Heart right ventricle (tissue), 16 donors: Measurements from ENCODE around the gene TBC1D14. TPM values are rescaled to one million over a fixed set of nuclear protein-coding genes. Genes with fewer than 3 reads are reported as not detected.

ENCODE experiments used
- ATAC-seq, 8 donors: fragments of 200-7000 bp; cut with Tn5 transposase; one replicate each; pipeline ENCODE4 v1.9.1; 2020; ENCODE audit warnings: mild to moderate bottlenecking in 8 of 8, moderate library complexity in 8 of 8, moderate number of reproducible peaks in 1 of 8
- DNase-seq, 2 donors: peaks; one replicate each; pipeline ENCODE4 v3.0.0-alpha.2; 2020
- H3K27ac ChIP-seq, 10 donors: fragments of 200-600 bp; sonication (generic) in 2 of 10; one replicate each; pipeline versions ENCODE4 v1.5.0 to v1.8.0; 2020 to 2022; ENCODE audit warnings: mild to moderate bottlenecking in 3 of 10
- H3K27me3 ChIP-seq, 7 donors: fragments of 200-600 bp; one replicate each; pipeline ENCODE4 v1.8.0; 2021 to 2022; ENCODE audit warnings: mild to moderate bottlenecking in 2 of 7
- H3K36me3 ChIP-seq, 9 donors: fragments of 200-600 bp; sonication (generic) in 1 of 9; one replicate each; pipeline versions ENCODE4 v1.5.0 to v1.8.0; 2020 to 2022; ENCODE audit warnings: mild to moderate bottlenecking in 2 of 9
- H3K4me1 ChIP-seq, 9 donors: fragments of 200-600 bp; sonication (generic) in 1 of 9; one replicate each; pipeline versions ENCODE4 v1.5.0 to v1.8.0; 2020 to 2022; ENCODE audit warnings: mild to moderate bottlenecking in 4 of 9
- H3K4me3 ChIP-seq, 10 donors: fragments of 200-600 bp; sonication (generic) in 2 of 10; one replicate each; pipeline versions ENCODE4 v1.5.0 to v1.8.0; 2020 to 2022; ENCODE audit warnings: mild to moderate bottlenecking in 7 of 10, moderate library complexity in 2 of 10
- H3K9me3 ChIP-seq, 11 donors: fragments of 200-600 bp in 10 of 11; sonication (generic) in 2 of 11; one replicate each; pipeline versions ENCODE4 v1.5.0 to v1.8.0; 2013 to 2022; ENCODE audit warnings: mild to moderate bottlenecking in 2 of 11, control low read depth in 1 of 11, moderate library complexity in 1 of 11
- CTCF ChIP-seq, 9 donors: fragments of 200-600 bp; sonication (generic) in 2 of 9; IDR thresholded peaks; one replicate each; pipeline versions ENCODE4 v1.5.0 to v1.8.0; 2021 to 2022; ENCODE audit warnings: antibody characterized with exemption in 9 of 9, mild to moderate bottlenecking in 5 of 9, moderate library complexity in 1 of 9
- WGBS, 2 donors: extraction: QIAGEN DNeasy Blood & Tissue Kit; methylation state at CpG; one replicate each; pipeline ENCODE4 v1.1.7; 2013; ENCODE audit warnings: inconsistent platforms in 1 of 2; 5-methylcytosine and 5-hydroxymethylcytosine counted together
- intact Hi-C, 10 donors: fragments of 100-400 bp; cut with DNase I; formaldehyde crosslinking; loops; one replicate each; pipeline versions ENCODE4 v1.11.1 to v1.14.2; 2022
- polyA plus RNA-seq, 2 donors: library from polyadenylated mRNA; stranded (reverse); fragments of 200-250 nt; gene quantifications; one replicate each; pipeline ENCODE4 v1.2.3, GENCODE V29; 2013
- total RNA-seq, 10 donors: library from RNA; stranded (reverse); fragmentation: NEBNext Ultra II Directional in 3 of 10; extraction: Animal tissue kit (Norgen Biotek cat#: 25700) in 3 of 10; gene quantifications; one replicate each; pipeline versions ENCODE4 v1.2.1 to v1.2.4, GENCODE V29; 2021 to 2023
- donor health status: Arrhythmogenic right ventricular cardiomyopathy.
- donor health status: ischemic (EF 13 %, LVEDD 7.1; RV severe dilation, severe dysfunction).
- donor health status: healthy with polysubstance abuse.
- donor health status: DM: no; HTN: yes; CAD: no.
- donor health status: DM: no; HTN: no; CAD: no.
- donor health status: ischemic (EF 25% LVEDD 6.9; RV normal size, moderate dysfunction).
- donor health status: ischemic (EF 25% LVEDD 5.7; RV mildly dilated, moderate dysfunction).
- donor health status: healthy.
- donor health status: DM: yes; HTN: yes; CAD: no.
- donor health status: Ischemic cardiomyopathy.
- donor health status: ischemic (EF 35%, LVEDD 5.7; RV mildly dilated, moderate dysfunction).
- donor health status: nonischemic (EF 11% LVEDD 7.7; RV severe dilation, severe dysfunction).
- donor health status: DM: yes; HTN: yes; CAD: no.
- donor health status: PGD.
- donor health status: ischemic (EF 29% LVEDD 5.4; RV normal size, mild dysfunction).
- donor health status: nonischemic (EF 23%, LVEDD 6.1; RV moderate dilation, normal function).

The TBC1D14 gene
- total and polyA plus RNA-seq, 12 donors: 10.5 to 43.7 (median 32.6) TPM

- ATAC-seq: peak in 2 of 8 donors; percentile 11 to 22
- peaks cover 13 to 56% (median 47%) of the 10 kb centered on the region in 9 donors for H3K4me1 ChIP-seq
Measured at GRCh38 chr4:6991771-6992557, 82.3 kb downstream of the TBC1D14 start.

GRCh38 chr4:6992728-6993677 is 83.4 kb downstream of the TBC1D14 start:
- no peak for TF ChIP-seq CTCF (IDR thresholded peaks at IDR 0.05)
- no peak for ATAC-seq

More at GRCh38 chr4:6991771-6992557, 82.3 kb downstream of the TBC1D14 start:
- Histone ChIP-seq H3K27ac (peak overlapping the region in 4 of 10 donors; percentile 18 to 64 (median 52)), H3K27me3 (no peaks in the 10 kb centered on the region), H3K4me3 (peak overlapping the region in 3 of 10 donors; percentile 1 to 20 (median 4)), H3K9me3 (no peaks in the 10 kb centered on the region), H3K36me3 (peaks cover 0 to 45% (median 22%) of the 10 kb centered on the region in 9 donors)
- intact Hi-C loops: no loop called here
- TF ChIP-seq CTCF (IDR thresholded peaks at IDR 0.05): no peak
- no peak for DNase-seq
- 62 to 68% methylated on average over 15 of the region's 15 CpGs for WGBS, 2 donors

GRCh38 chr4:6996481-6996880 is 86.9 kb downstream of the TBC1D14 start:
- H3K9me3 ChIP-seq: no peaks in the 10 kb centered on the region
- ATAC-seq: no peak
- DNase-seq: no peak
- H3K4me1 ChIP-seq: peaks cover 3 to 16% (median 11%) of the 10 kb centered on the region in 9 donors
- no peaks in the 10 kb centered on the region for H3K27me3 ChIP-seq
- intact Hi-C loops: no loop called here
- TF ChIP-seq CTCF (IDR thresholded peaks at IDR 0.05): no peak
- no peak overlapping the region for H3K4me3 ChIP-seq
- peaks cover 0 to 90% (median 52%) of the 10 kb centered on the region in 9 donors for H3K36me3 ChIP-seq
- H3K27ac ChIP-seq: no peak overlapping the region
- 96 to 98% methylated on average over 12 of the region's 12 CpGs for WGBS, 2 donors

More at GRCh38 chr4:6992728-6993677, 83.4 kb downstream of the TBC1D14 start:
- Histone ChIP-seq H3K36me3 (peaks cover 0 to 55% (median 22%) of the 10 kb centered on the region in 9 donors), H3K27ac (peak overlapping the region in 1 of 10 donors; percentile 64), H3K27me3 (no peaks in the 10 kb centered on the region), H3K4me1 (peaks cover 11 to 51% (median 40%) of the 10 kb centered on the region in 9 donors), H3K9me3 (no peaks in the 10 kb centered on the region), H3K4me3 (no peak overlapping the region)
- no peak for DNase-seq
- WGBS, 2 donors: 74 to 76% methylated on average over 15 of the region's 15 CpGs
- intact Hi-C loops: no loop called here
